Esophagus squamous epithelium (tissue), 5 donors: ENCODE measurements around the gene MYO3B. TPM values are rescaled to one million over a fixed set of nuclear protein-coding genes. Genes with fewer than 3 reads are reported as not detected.
"Not testable (repeated sequence)": the region's sequence is repeated elsewhere in the genome, so short reads cannot be mapped to it uniquely, and the experiment has no call there.

Source experiments
- DNase-seq: peaks from one replicate; lab custom pipeline; 2025; lab: John Stamatoyannopoulos, UW
- H3K27ac ChIP-seq, 4 donors: fragments of 200-600 bp; sonication (generic); one replicate each; pipeline ENCODE4 v1.5.1; 2016 to 2019; ENCODE audit warnings: mild to moderate bottlenecking in 1 of 4
- H3K27me3 ChIP-seq, 4 donors: fragments of 200-600 bp; sonication (generic); 1 replicate in 3 of 4; 2 replicates in 1 of 4; pipeline versions ENCODE4 v1.5.1 to v1.6.0; 2017 to 2021; ENCODE audit warnings: antibody characterized with exemption in 1 of 4
- H3K36me3 ChIP-seq, 3 donors: fragments of 200-600 bp; sonication (generic); one replicate each; pipeline ENCODE4 v1.5.1; 2016 to 2019
- H3K4me1 ChIP-seq, 3 donors: fragments of 200-600 bp; sonication (generic); one replicate each; pipeline ENCODE4 v1.5.1; 2017 to 2019
- H3K4me3 ChIP-seq, 4 donors: fragments of 200-600 bp; sonication (generic); 1 replicate in 3 of 4; 2 replicates in 1 of 4; pipeline ENCODE4 v1.5.1; 2016 to 2019; ENCODE audit warnings: mild to moderate bottlenecking in 2 of 4, moderate library complexity in 1 of 4
- H3K9me3 ChIP-seq, 3 donors: fragments of 200-600 bp; sonication (generic); one replicate each; pipeline ENCODE4 v1.5.1; 2016 to 2019
- CTCF ChIP-seq, 6 experiments: fragments of 450-650 bp in 4 of 6; fragments of 200-600 bp in 2 of 6; sonication (generic) in 2 of 6; IDR thresholded peaks; one replicate each; pipeline ENCODE4 v1.5.1; 2016 to 2019; ENCODE audit warnings: antibody characterized with exemption in 6 of 6, mild to moderate bottlenecking in 4 of 6, moderate library complexity in 4 of 6
- POLR2A ChIP-seq, 4 donors: fragments of 450-650 bp; IDR thresholded peaks; one replicate each; pipeline ENCODE4 v1.6.1; 2017; ENCODE audit warnings: antibody characterized with exemption in 4 of 4, mild to moderate bottlenecking in 4 of 4, moderate library complexity in 3 of 4
- WGBS, 2 donors: methylation state at CpG; one replicate each; pipeline ENCODE4 v1.1.5; 2018; 5-methylcytosine and 5-hydroxymethylcytosine counted together
- intact Hi-C: fragments of 100-400 bp; cut with DNase I; formaldehyde crosslinking; loops from one replicate; pipeline ENCODE4 v1.15.0; 2022
- total RNA-seq, 4 donors: library from RNA; depleted of rRNA; stranded (reverse); fragments of >200 nt; gene quantifications; one replicate each; pipeline ENCODE4 v1.1.0, GENCODE V29; 2016
- donor health status: DM: yes; HTN: yes; CAD: no.

The MYO3B gene
- total RNA-seq, 4 donors from 2014 or later, result 0.15 to 0.38 (median 0.18) TPM

- H3K36me3 ChIP-seq, result no peaks in the 10 kb centered on the region
- no peak for TF ChIP-seq POLR2A (IDR thresholded peaks at IDR 0.05)
- TF ChIP-seq CTCF (IDR thresholded peaks at IDR 0.05), result no peak
- no peaks in the 10 kb centered on the region for H3K27me3 ChIP-seq
- DNase-seq, result no peak
- H3K4me3 ChIP-seq, result no peak overlapping the region
- H3K4me1 ChIP-seq, result no peaks in the 10 kb centered on the region
- no peaks in the 10 kb centered on the region for H3K9me3 ChIP-seq
- H3K27ac ChIP-seq, result no peak overlapping the region
- 63 to 83% methylated on average over 1 of the region's 1 CpG for WGBS, 2 donors
- intact Hi-C loops, result no loop called here
Observed at GRCh38 chr2:170340693-170341068, 162.7 kb downstream of the MYO3B start.

- intact Hi-C loops, result no loop called here
- Histone ChIP-seq H3K27ac (no peak overlapping the region), H3K9me3 (no peaks in the 10 kb centered on the region), H3K4me3 (no peak overlapping the region), H3K36me3 (no peaks in the 10 kb centered on the region), H3K4me1 (no peaks in the 10 kb centered on the region), H3K27me3 (no peaks in the 10 kb centered on the region)
- DNase-seq, result no peak
- TF ChIP-seq CTCF (IDR thresholded peaks at IDR 0.05) (no peak), POLR2A (IDR thresholded peaks at IDR 0.05) (no peak)
- 77 to 78% methylated on average over 8 of the region's 8 CpGs for WGBS, 2 donors
Observed at GRCh38 chr2:170341684-170342623, 164.0 kb downstream of the MYO3B start.

- intact Hi-C loops, result no loop called here
- Histone ChIP-seq H3K27ac (no peak overlapping the region), H3K27me3 (no peaks in the 10 kb centered on the region), H3K4me1 (no peaks in the 10 kb centered on the region), H3K4me3 (no peak overlapping the region), H3K9me3 (no peaks in the 10 kb centered on the region), H3K36me3 (no peaks in the 10 kb centered on the region)
- WGBS, 2 donors, result 73 to 74% methylated on average over 3 of the region's 3 CpGs
- DNase-seq, result no peak
- TF ChIP-seq CTCF (IDR thresholded peaks at IDR 0.05), result no peak
- TF ChIP-seq POLR2A (IDR thresholded peaks at IDR 0.05), result no peak
Observed at GRCh38 chr2:170344663-170345346, 166.9 kb downstream of the MYO3B start.

- Histone ChIP-seq H3K4me1 (no peaks in the 10 kb centered on the region), H3K27ac (no peak overlapping the region), H3K36me3 (no peaks in the 10 kb centered on the region), H3K4me3 (no peak overlapping the region), H3K9me3 (no peaks in the 10 kb centered on the region), H3K27me3 (no peaks in the 10 kb centered on the region)
- intact Hi-C loops, result no loop called here
- no peak for DNase-seq
- TF ChIP-seq POLR2A (IDR thresholded peaks at IDR 0.05) (no peak), CTCF (IDR thresholded peaks at IDR 0.05) (no peak)
- 53 to 89% methylated on average over 2 of the region's 2 CpGs for WGBS, 2 donors
Observed at GRCh38 chr2:170345607-170346006, 167.7 kb downstream of the MYO3B start.

GRCh38 chr2:170349269-170349668, 171.3 kb downstream of the MYO3B start:
- H3K4me3 ChIP-seq, H3K9me3 ChIP-seq, H3K36me3 ChIP-seq, DNase-seq, H3K27me3 ChIP-seq, H3K4me1 ChIP-seq, H3K27ac ChIP-seq, intact Hi-C loops: not testable (repeated sequence)
- 63 to 75% methylated on average over 4 to 5 of the region's 5 CpGs for WGBS, 2 donors
